Ishikawa (cell line): ENCODE results near the gene COPZ1.

Experiments used
- CEBPB ChIP-seq: IDR thresholded peaks from 2 replicates; pipeline ENCODE4 v1.6.1; 2012
- CREB1 ChIP-seq: IDR thresholded peaks from 2 replicates; pipeline ENCODE4 v1.6.1; 2012; ENCODE audit warnings: low read depth
- EGR1 ChIP-seq: IDR thresholded peaks from 2 replicates; pipeline ENCODE4 v1.6.1; 2012
- EP300 ChIP-seq: IDR thresholded peaks from 2 replicates; pipeline ENCODE4 v1.6.1; 2012; ENCODE audit warnings: borderline replicate concordance
- FOXM1 ChIP-seq: IDR thresholded peaks from 2 replicates; pipeline ENCODE4 v1.6.1; 2012; ENCODE audit warnings: low read depth, borderline replicate concordance
- NFIC ChIP-seq: IDR thresholded peaks from 2 replicates; pipeline ENCODE4 v1.6.1; 2012
- RAD21 ChIP-seq: IDR thresholded peaks from 2 replicates; pipeline ENCODE4 v1.6.1; 2012; ENCODE audit warnings: low read depth
- REST ChIP-seq: IDR thresholded peaks from 2 replicates; pipeline ENCODE4 v1.6.1; 2012; ENCODE audit warnings: low read depth, mild to moderate bottlenecking
- TAF1 ChIP-seq: IDR thresholded peaks from 2 replicates; pipeline ENCODE4 v1.6.1; 2012; ENCODE audit warnings: low read depth, mild to moderate bottlenecking
- TCF12 ChIP-seq: IDR thresholded peaks from 2 replicates; pipeline ENCODE4 v1.6.1; 2012; ENCODE audit warnings: low read depth
- TEAD4 ChIP-seq: IDR thresholded peaks from 2 replicates; pipeline ENCODE4 v1.6.1; 2012
- USF1 ChIP-seq: IDR thresholded peaks from 2 replicates; pipeline ENCODE4 v1.6.1; 2012
- YY1 ChIP-seq: IDR thresholded peaks from 2 replicates; pipeline ENCODE4 v1.6.1; 2012; ENCODE audit warnings: low read depth
- ZBTB7A ChIP-seq: IDR thresholded peaks from 2 replicates; pipeline ENCODE4 v1.6.1; 2012; ENCODE audit warnings: low read depth
- TF ChIP-seq, protein P1 (sequence below): IDR thresholded peaks from 2 replicates; pipeline ENCODE4 v1.6.1; 2012

COPZ1 gene

DNA sequence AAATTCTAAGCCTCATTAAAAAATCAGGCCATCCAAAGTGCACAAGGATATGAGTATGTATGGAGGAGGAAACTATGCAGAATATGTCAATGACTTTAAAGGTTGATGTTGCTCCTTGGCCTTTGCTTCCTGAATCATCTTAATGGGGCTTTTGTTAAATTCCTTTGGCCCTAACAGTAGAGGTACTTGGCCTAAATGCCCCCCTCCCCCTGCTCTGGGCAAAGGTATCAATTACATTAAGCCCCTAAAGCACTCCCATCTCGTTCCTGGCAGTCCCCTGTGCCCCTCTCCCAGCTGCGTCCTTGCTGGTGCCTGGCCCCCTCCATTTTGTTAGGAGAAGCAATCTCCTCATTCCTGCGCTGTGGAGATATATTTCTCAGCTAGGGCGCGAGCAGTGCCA is 4.8 kb downstream of the COPZ1 start:
- TF ChIP-seq CEBPB (no peak), REST (no peak), NFIC (no peak), CREB1 (no peak), TAF1 (no peak), EGR1 (no peak), FOXM1 (no peak), YY1 (no peak), ZBTB7A (no peak), RAD21 (no peak), TCF12 (no peak)
- TF ChIP-seq, protein P1, sequence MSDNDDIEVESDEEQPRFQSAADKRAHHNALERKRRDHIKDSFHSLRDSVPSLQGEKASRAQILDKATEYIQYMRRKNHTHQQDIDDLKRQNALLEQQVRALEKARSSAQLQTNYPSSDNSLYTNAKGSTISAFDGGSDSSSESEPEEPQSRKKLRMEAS, result no peak

DNA sequence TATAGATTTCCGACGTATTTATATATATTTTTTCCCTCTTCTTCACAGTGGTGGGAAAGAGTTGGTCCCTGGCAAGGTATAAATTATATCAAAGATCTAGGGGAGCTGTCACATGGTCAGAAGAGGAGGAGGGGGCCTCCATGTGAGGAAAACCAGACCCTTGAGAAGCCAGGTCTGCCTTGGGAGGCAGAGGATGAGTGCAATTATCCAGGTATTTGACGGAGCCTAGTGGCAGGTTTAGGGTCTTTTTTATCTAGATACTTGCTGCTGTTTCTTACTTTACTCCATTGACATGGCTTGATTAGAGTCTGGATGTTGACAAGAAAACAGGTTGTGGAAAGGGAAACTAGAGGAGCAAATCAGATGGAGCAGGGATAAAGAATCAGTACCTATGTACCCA is 5.5 kb downstream of the COPZ1 start:
- TF ChIP-seq RAD21 (no peak), EGR1 (no peak), NFIC (no peak), ZBTB7A (no peak), REST (no peak), EP300 (no peak), YY1 (no peak), TAF1 (no peak), FOXM1 (no peak), CREB1 (no peak)
- TF ChIP-seq, protein P1, result no peak

GRCh38 chr12:54331461-54331860 is 6.5 kb downstream of the COPZ1 start:
- TF ChIP-seq YY1 (no peak), FOXM1 (no peak), EGR1 (no peak), ZBTB7A (no peak), NFIC (no peak), CREB1 (no peak), TCF12 (no peak), EP300 (no peak), REST (no peak), TAF1 (no peak), USF1 (no peak), TEAD4 (no peak), CEBPB (no peak), RAD21 (no peak)
- TF ChIP-seq, protein P1, result no peak

GRCh38 chr12:54333420-54334034 is 8.6 kb downstream of the COPZ1 start:
- TF ChIP-seq RAD21, result no peak
- no peak for TF ChIP-seq TAF1
- TF ChIP-seq EGR1, result no peak
- no peak for TF ChIP-seq EP300
- no peak for TF ChIP-seq NFIC
- no peak for TF ChIP-seq YY1
- TF ChIP-seq USF1, result no peak
- TF ChIP-seq CREB1, result no peak
- no peak for TF ChIP-seq TEAD4
- TF ChIP-seq ZBTB7A, result no peak
- TF ChIP-seq, protein P1, result no peak
- no peak for TF ChIP-seq TCF12
- TF ChIP-seq FOXM1, result no peak
- TF ChIP-seq CEBPB, result no peak
- no peak for TF ChIP-seq REST
